HG03442 (cell line): ENCODE results near the gene TET2.

ENCODE experiments used
- ATAC-seq: cut with Tn5 transposase; IDR thresholded peaks from one replicate; pipeline ENCODE4 v1.9.1; 2021; ENCODE audit warnings: mild to moderate bottlenecking, moderate library complexity; ENCODE audit not compliant: unreplicated experiment

Gene TET2

GRCh38 chr4:105146276-105147015 is at the start of gene TET2:
Gene TET2 (plus strand): TSS chr4:105146876. CDS start chr4:105233943, 87,067 bp downstream.
- peak; percentile 83 for ATAC-seq

- no peak for ATAC-seq
These were observed 44.7 kb upstream of the TET2 start for GRCh38 chr4:105102016-105102415.

GRCh38 chr4:105106426-105106825 is 40.2 kb upstream of the TET2 start:
- no peak for ATAC-seq

- ATAC-seq = no peak
These were observed 39.4 kb upstream of the TET2 start for GRCh38 chr4:105107095-105107856.

- ATAC-seq = no peak
These were observed 37.7 kb upstream of the TET2 start for GRCh38 chr4:105108971-105109370.

- no peak for ATAC-seq
These were observed 34.4 kb upstream of the TET2 start for GRCh38 chr4:105112274-105112673.

- no peak for ATAC-seq
These were observed 32.9 kb upstream of the TET2 start for GRCh38 chr4:105113800-105114199.

- no peak for ATAC-seq
These were observed 29.9 kb upstream of the TET2 start for GRCh38 chr4:105116616-105117319.

- no peak for ATAC-seq
These were observed 27.3 kb upstream of the TET2 start for GRCh38 chr4:105119356-105119755.

GRCh38 chr4:105120626-105121025 is 26.1 kb upstream of the TET2 start:
- no peak for ATAC-seq

- ATAC-seq = no peak
These were observed 24.3 kb upstream of the TET2 start for GRCh38 chr4:105122350-105122749.

- ATAC-seq = no peak
These were observed 20.1 kb upstream of the TET2 start for GRCh38 chr4:105126311-105127169.

GRCh38 chr4:105127170-105127445 is 19.6 kb upstream of the TET2 start:
- no peak for ATAC-seq

GRCh38 chr4:105128208-105128607 is 18.5 kb upstream of the TET2 start:
- ATAC-seq = peak; percentile 43

GRCh38 chr4:105129286-105130040 is 17.2 kb upstream of the TET2 start:
- no peak for ATAC-seq

GRCh38 chr4:105130945-105131344 is 15.7 kb upstream of the TET2 start:
- no peak for ATAC-seq

GRCh38 chr4:105133976-105134375 is 12.7 kb upstream of the TET2 start:
- ATAC-seq = no peak

GRCh38 chr4:105135785-105136184 is 10.9 kb upstream of the TET2 start:
- ATAC-seq = no peak

- ATAC-seq = no peak
These were observed 9.4 kb upstream of the TET2 start for GRCh38 chr4:105137121-105137875.

GRCh38 chr4:105139646-105140045 is 7.0 kb upstream of the TET2 start:
- no peak for ATAC-seq
